GM13976 (cell line): Measurements from ENCODE around the gene OGFR.
"Not testable (repeated sequence)": the region's sequence is repeated elsewhere in the genome, so short reads cannot be mapped to it uniquely, and the experiment has no call there.

Experiments
- DNase-seq: peaks from one replicate; pipeline ENCODE4 v3.0.0; 2012; ENCODE audit warnings: low spot score
- in situ Hi-C: fragments of 300-500 bp; cut with MboI; formaldehyde crosslinking; loops from one replicate; pipeline ENCODE4 v1.12.0; 2022; ENCODE audit warnings: low sequenced_read_pairs, mixed read lengths, inconsistent platforms; ENCODE audit not compliant: unreplicated experiment
- TF ChIP-seq, protein P1 (sequence below): IDR thresholded peaks from 2 replicates; pipeline ENCODE4 v1.5.1; 2012; ENCODE audit warnings: borderline replicate concordance, mild to moderate bottlenecking; ENCODE audit not compliant: insufficient read depth; ENCODE audit errors: extremely low read depth, missing control alignments, control extremely low read depth

The OGFR gene

DNA sequence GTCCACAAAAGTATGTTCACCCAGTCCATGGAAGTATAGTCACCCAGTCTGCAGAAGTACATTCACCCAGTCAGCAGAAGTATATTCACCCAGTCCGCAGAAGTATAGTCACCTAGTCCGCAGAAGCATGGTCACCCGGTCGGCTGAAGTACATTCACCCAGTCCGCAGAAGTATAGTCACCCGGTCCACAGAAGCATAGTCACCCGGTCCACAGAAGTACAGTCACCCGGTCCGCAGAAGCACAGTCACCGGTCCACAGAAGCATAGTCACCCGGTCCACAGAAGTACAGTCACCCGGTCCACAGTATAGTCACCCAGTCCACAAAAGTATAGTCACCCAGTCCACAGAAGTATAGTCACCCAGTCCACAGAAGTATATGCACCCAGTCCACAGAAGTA is 48.2 kb downstream of the OGFR start:
- DNase-seq, result no peak
- TF ChIP-seq, protein P1, sequence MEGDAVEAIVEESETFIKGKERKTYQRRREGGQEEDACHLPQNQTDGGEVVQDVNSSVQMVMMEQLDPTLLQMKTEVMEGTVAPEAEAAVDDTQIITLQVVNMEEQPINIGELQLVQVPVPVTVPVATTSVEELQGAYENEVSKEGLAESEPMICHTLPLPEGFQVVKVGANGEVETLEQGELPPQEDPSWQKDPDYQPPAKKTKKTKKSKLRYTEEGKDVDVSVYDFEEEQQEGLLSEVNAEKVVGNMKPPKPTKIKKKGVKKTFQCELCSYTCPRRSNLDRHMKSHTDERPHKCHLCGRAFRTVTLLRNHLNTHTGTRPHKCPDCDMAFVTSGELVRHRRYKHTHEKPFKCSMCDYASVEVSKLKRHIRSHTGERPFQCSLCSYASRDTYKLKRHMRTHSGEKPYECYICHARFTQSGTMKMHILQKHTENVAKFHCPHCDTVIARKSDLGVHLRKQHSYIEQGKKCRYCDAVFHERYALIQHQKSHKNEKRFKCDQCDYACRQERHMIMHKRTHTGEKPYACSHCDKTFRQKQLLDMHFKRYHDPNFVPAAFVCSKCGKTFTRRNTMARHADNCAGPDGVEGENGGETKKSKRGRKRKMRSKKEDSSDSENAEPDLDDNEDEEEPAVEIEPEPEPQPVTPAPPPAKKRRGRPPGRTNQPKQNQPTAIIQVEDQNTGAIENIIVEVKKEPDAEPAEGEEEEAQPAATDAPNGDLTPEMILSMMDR, result no peak
- in situ Hi-C loops, result no loop called here

DNA sequence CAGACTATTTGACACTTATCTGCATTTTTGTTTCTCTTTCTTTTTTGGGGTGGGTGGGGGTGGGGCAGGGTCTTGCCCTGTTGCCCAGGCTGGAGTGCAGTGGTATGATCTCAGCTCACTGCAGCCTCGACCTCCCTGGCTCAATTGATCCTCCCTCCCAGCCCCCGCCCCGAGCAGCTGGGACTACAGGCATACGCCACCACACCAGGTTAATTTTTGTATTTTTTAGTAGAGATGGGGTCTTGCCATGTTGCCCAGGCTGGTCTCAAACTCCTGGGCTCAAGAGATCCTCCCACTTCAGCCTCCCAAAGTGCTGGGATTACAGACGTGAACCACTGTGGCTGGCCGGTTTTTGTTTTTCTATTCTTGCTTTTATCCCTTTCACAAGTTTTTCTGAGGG is 48.7 kb downstream of the OGFR start:
- DNase-seq, in situ Hi-C loops: not testable (repeated sequence)

DNA sequence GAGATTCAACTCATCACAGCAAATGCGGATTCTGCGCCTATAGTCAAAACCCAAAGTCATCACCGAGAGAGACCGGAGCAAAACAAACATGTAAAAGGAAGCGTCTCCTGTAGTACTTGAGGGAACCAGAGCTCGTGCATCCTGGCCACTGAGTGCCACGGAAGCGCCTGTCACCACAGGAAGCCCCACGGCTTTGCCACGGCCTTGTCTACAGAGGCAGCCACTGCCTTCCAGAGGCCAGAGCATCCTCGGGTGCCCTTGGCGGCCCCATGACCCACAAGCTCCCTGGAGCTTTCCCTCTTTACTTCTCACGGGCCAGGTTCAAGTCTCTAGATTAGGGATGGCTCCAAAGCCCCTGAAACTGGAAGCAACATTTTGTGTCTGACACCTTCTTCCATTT is 49.5 kb downstream of the OGFR start:
- TF ChIP-seq, protein P1, result no peak
- in situ Hi-C loops, result no loop called here

DNA sequence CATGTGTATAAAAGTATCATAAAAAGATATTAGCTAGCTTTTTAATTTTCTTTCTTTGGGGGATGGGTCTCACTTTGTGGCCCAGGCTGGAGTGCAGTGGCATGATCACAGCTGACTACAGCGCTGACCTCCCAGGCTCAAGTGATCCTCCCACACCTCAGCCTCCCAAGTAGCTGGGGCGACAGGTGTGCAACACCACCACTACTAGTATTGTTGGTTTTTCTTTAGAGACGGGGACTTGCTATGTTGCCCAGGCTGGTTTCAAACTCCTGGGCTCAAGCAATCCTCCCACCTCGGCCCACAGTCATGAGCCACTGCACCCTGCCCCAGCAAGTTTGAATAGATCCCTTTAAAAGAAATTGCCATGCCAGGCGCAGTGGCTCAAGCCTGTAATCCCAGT is 50.5 kb downstream of the OGFR start:
- TF ChIP-seq, protein P1, result no peak
- no peak for DNase-seq
- in situ Hi-C loops, result no loop called here

More for the DNA sequence above, 49.5 kb downstream of the OGFR start:
- no peak for DNase-seq

DNA sequence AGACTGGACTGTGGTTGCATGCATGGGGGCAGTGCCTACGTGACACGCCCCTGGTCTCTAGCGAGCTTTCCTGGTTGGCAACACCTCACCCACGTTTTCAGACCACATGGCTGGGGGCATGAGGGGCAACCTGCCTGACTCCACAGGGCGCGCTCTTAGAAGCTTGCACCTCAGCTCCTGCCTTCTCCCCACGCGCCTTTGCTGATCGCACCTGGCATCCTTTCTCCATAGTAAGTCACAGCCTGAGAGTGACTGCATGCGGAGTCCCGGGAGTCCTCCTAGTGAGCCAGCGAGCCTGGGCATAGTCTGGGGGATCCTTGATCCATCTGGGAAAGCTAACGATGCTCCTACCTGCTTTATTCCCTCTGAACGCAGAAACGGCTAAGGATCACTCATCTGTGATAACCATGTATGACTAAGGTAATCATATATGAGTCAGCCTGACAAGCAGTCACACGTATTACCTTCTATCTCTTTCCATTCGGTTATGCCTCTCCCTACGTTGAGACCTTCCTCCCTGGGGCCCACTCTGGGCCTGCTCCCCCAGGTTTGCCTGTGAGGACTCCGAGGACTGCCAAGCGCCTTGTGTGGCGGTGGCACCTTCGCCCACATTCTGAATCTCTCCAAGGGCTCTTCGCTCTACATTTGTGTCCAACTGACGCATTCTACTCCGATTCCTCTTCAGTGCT is 52.4 kb downstream of the OGFR start:
- TF ChIP-seq, protein P1, result no peak
- in situ Hi-C loops, result no loop called here
- no peak for DNase-seq

DNA sequence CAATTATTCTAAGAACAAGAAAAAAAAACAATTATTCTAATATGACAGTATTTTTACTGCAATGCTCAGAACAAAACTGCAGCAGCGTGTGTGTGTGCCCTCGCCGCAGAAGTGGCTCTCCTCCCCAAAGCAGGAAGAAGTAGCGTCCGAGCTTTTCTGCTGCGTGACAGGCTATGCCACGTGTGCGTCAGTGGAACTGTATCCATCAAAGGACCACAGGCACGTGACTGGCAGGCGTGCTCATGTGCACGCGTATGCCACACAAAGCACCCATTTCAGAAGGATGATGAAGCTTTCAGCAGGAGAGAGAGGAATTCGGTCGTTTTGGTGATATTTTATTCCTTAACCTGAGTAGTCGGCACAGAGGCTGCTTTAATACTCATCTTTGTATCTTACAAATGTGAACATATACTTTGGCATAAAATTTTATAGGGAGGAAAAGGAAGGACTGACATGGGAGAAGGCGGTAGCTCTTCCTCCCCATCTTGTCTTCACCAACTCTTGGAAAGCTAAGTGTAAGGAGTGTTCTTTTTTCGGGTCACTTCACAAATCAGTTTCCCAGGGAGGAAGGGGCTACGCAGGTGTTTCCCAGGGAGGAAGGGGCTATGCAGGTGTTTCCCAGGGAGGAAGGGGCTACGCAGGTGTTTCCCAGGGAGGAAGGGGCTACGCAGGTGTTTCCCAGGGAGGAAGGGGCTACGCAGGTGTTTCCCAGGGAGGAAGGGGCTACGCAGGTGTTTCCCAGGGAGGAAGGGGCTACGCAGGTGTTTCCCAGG is 53.6 kb downstream of the OGFR start:
- TF ChIP-seq, protein P1, result no peak
- in situ Hi-C loops, result no loop called here
- no peak for DNase-seq

DNA sequence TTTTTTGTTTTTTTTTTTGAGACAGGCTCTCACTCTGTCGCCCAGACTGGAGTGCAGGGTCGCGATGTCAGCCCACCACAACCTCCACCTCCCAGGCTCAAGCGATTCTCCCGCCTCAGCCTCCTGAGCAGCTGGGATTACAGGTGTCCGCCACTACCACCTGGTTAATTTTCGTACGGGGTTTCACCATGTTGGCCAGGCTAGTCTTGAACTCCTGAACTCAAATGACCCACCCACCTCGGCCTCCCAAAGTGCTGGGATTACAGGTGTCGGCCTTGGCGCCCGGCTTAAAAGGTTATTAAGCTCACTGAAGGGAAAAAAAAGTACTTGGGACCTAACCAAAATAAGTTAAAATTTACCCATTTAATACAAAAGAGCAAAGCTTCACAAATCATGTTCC is 55.1 kb downstream of the OGFR start:
- DNase-seq, result no peak
- TF ChIP-seq, protein P1, result no peak
- in situ Hi-C loops, result no loop called here
